ENCODE measurements around the gene OR51V1.
"Not testable (repeated sequence)": the region's sequence is repeated elsewhere in the genome, so short reads cannot be mapped to it uniquely, and the experiment has no call there.

OR51V1 gene

DNA sequence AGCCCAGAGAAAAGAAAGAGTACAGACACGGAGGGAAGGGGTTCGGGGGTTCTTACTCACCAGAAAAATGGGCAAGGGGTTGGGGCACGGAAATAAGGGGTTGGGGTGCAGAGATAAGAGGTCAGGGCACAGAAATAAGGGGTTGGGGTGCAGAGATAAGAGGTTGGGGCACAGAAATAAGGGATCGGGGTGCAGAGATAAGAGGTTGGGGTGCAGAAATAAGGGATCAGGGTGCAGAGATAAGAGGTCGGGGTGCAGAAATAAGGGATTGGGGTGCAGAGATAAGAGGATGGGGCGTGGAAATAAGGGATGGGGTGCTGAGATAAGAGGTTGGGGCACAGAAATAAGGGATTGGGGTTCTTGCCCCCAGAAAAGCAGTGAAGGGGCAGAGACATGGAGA is 35.7 kb downstream of the OR51V1 start:
- not testable (repeated sequence) for DNase-seq

DNA sequence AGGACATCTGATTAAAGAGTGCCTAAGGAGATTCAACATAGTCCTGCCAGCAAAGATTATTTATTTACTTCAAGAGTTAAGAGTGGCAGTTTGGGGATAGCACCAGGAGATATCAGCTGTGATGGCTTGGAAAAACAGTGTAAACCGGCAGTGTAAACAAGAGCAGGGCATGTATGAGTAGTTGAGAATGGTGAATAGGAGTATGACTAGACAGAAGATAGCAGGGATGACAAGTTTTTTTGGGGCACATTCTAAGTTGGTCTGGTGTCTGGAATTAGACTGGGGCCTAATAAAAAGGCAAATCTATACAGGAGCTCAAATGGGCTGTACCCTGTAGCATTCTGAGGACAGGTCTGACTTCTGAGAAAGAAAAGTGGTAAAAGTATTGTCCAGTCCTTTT is 39.4 kb downstream of the OR51V1 start:
- not testable (repeated sequence) for DNase-seq

GRCh38 chr11:5160217-5160616 is 40.3 kb downstream of the OR51V1 start:
- DNase-seq, result not testable (repeated sequence)

GRCh38 chr11:5159806-5160205 is 40.7 kb downstream of the OR51V1 start:
- DNase-seq, result no peak

GRCh38 chr11:5154657-5155056 is 45.8 kb downstream of the OR51V1 start, which contains the start of gene OR52A1:
TSS of gene OR52A1 (minus strand) at chr11:5154757. CDS start at chr11:5152369, 2,388 bp downstream.
- DNase-seq, result no peak

- no peak for DNase-seq
Measured at GRCh38 chr11:5153574-5154431, 46.7 kb downstream of the OR51V1 start.

DNA sequence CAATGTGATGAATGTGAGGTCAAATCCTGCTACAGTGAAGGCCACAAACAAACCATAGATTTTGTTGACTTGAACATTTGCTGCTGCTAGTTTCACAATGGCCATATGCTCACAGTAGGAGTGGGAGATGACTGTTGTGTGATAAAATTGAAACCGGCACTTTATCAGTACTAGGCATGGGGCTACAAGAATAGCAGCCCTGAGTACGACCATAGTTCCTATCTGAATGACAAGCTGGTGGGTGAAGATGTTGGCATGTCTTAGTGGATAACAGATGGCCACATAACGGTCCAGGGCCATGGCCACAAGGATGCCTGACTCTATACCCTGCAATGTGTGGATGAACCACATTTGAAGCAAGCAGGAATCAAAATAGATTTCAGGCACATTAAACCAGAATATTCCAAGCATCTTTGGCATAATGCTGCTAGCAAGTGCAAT is 48.7 kb downstream of the OR51V1 start:
- no peak for DNase-seq
